GM21717 (cell line): ENCODE measurements around the gene PRKCE.

ENCODE experiments used
- ATAC-seq: cut with Tn5 transposase; IDR thresholded peaks from one replicate; pipeline ENCODE4 v1.9.1; 2021; ENCODE audit warnings: mild to moderate bottlenecking, moderate library complexity; ENCODE audit not compliant: unreplicated experiment

PRKCE gene

GRCh38 chr2:45774688-45775244 is 123.3 kb downstream of the PRKCE start:
- no peak for ATAC-seq

DNA sequence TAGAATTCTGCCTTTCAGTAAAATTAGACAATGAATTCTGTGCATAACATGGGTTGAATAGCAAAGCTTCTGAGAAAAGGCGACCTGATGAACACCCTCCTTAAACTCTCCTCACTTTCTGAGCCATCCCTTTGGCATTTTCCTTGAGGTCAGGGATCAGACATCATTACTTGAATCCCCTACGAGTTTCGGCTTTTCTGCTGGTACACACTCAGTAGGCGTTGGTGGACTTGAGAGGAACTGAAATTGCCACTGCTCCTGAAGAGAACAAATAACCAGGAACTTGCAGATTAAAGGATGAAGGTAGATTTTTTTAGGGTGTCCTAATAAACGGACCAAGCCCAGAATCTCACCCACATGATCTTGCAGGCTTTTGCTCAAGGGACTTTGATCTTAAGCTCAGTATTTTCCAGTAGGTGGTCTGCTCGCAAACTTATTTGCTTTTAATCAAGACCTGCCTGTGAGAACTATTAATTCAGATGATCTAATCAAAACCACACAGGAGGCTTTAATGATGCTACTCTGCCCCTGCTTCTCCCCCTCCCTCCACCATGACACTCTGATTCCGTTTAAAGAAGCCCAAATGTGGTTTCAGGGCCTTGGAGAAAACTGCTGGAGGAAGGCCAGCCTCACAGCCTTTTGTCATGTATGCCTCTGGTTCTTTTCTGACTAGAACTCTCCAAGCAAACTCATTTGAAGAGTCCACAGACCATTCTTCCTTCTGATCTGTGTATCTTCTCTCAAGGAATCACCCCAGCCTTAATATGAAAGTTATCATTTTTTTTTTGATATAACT is 124.9 kb downstream of the PRKCE start:
- ATAC-seq, result no peak

DNA sequence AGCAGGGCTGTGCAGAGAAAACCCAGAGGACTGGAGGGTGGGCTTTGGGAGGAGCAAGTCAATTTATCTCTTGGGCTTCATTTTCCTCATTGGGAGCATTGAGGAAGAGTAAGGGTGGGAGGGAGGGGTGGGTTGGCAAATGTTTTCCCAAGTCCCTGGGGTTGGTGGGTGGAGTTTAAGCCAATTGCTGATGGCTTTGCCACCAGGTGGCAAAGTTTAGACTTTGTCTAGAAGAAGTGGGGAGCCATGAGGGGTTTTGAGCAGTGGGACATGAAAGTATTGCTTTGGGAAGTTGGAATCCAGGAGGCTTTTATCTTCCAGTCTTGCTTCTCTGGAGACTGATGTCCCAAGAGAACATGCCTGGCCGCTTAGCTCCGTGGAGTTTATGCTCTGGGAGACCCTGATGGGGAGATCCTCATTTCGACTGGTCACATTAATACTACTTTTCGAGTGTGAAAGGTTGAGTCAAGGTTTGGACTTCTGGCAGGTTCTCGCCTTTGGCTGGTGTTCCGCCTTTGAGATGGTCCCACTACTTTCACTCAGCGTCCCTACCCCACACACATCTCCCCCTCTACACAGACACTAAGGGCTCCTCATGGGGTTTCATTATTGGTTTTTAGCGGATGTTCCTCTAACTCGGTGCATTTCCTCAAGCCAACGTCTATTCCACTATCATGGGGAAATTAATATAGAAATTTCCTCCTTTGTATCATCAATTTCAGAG is 126.7 kb downstream of the PRKCE start:
- ATAC-seq, result no peak

- ATAC-seq, result peak; percentile 56
Measured at GRCh38 chr2:45778720-45779171, 127.3 kb downstream of the PRKCE start.

DNA sequence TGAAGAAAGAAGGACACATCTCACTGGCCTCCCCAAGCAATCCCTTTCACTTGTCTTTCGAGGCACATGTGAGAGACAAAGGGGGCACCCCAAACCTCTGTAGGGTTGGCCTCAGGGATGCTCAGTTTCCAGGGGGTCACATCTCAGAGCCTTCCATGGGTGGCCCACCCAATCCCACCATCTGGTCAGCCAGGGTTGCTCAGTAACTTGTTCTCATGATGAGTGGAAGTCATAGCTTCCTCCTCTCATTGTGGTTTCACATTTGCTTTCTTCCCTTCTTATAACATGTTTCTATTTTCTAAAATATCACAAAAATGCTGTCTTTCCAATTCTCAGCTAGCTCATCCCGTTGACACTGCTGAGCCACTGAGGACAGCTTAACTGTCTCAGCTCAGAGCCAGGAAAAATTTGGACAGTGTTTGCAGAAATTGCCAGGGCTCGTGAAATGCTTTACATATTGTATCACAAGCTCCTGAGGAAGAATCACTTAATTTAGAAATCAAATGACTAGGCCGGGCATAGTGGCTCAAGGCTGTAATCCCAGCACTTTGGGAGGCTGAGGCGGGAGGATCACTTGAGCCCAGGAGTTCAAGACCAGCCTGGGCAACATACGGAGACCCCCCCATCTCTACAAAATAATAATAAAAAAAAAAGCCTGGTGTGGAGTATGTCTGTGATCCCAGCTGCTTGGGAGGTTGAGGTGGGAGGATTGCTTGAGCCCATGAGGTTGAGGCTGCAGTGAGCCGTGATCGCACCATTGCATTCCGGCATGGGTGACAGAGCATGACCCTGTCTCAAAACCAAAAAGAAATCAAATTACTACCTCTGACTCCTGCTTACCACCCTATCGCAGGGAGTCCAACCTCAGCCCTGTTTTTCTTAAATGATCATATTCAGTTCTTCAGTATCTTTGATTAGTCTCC is 129.3 kb downstream of the PRKCE start:
- no peak for ATAC-seq

DNA sequence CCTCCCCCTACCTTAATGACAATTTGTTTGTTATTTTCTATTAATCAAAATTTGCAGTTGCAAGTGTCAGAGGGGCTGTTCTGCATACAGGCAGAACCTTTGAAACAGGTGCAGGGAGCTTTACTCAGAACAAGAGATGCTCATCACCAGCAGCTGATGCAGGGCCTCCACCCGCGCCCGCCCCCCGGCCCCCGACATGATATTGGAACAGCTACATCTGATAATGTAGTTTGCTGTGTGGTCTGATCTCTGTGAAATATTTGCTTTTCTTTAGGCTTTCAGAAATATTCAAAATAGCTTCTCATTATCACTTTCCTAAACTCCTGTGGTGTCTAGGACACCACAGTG is 130.0 kb downstream of the PRKCE start:
- no peak for ATAC-seq

DNA sequence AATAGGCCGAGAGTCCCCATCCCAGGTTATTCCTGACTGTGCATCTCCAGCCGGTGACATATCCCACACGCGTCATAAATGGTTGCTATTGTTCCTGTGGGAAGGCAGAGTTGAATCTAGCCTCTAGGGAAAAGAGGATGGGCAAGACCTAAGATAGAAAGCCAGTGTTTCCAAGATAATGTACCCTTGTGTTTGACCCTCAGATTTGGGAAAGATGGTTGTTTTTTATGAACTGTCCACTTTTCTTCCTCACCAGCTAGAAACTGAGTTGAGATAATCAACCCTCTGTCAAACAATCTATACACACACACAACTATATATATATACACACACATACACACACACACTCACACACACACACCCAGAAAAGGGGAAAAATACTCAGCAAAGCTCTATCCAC is 131.0 kb downstream of the PRKCE start:
- ATAC-seq, result no peak

DNA sequence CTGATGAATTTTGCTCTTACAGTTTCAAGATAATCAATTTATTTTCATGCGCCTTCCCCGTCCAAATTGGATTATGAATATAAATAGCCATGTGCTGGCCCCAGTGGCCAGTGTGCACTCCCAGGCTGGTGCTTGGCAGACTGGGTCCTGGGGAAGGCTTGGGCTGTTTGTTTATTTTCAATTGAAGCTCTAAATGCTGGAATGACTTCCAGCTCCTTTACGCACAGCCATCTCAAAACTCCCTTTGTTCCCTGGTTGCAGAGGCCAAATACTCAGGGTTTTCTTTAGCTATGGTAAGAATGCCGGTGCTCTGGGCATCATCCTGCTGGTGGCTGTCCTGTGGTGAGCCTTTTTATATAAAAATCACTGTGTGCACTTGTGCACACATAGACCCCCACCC is 131.5 kb downstream of the PRKCE start:
- ATAC-seq, result no peak

- ATAC-seq, result no peak
Measured at GRCh38 chr2:45786030-45786835, 134.8 kb downstream of the PRKCE start.

- ATAC-seq, result no peak
Measured at GRCh38 chr2:45786836-45787357, 135.4 kb downstream of the PRKCE start.

- ATAC-seq, result no peak
Measured at GRCh38 chr2:45788401-45788800, 136.9 kb downstream of the PRKCE start.

DNA sequence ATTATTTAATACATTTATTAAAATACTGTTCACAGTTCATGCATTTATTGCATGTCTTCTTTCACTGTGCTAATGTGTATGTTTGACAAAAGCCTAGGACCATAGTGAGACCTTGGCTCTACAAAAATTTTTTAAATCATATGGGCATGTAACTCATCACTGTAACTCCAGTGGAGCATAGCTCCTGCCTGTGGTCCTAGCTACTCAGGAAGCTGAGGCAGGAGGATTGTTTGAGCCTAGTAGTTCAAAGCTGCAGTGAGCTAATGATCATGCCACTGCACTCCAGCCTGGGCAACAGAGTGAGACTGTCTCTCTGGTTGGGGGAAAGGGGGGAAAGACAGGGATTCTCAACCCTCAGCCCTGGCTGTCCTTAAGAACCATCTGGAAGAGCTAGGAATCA is 137.8 kb downstream of the PRKCE start:
- no peak for ATAC-seq

- ATAC-seq, result no peak
Measured at GRCh38 chr2:45789961-45790723, 138.7 kb downstream of the PRKCE start.

DNA sequence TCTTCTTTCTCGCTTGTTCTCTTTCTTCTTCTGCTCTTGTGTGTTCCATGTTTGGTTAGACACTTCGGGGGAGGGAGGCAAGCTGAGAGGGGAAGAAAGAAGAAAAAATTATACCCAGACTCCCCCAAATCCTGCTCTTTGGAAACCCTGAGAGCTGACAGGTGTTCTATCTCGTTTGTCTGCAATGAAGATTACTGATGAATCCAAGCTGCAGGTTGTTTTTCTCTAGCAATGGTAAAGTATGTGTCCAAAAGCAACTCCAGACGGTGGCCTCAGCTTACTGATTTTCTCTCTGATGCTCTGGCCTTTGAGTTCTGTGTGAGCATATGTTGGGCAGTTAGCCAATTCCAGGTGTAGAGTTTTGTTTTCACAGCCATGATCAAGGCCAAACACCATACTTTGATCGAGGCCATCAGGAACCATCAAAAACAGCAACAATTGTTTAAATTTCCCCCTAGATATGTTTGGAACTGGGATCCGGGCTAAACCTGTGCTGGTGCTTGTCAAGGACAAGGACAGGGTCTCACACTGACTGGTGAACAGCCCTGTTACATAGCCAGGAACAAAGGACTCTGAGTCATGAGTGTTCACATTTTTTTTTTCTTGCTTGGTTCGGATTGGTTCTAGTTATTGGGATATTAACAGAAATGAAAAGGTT is 142.0 kb downstream of the PRKCE start:
- ATAC-seq, result no peak

- ATAC-seq, result no peak
Measured at GRCh38 chr2:45794134-45794617, 142.7 kb downstream of the PRKCE start.

- no peak for ATAC-seq
Measured at GRCh38 chr2:45796500-45796899, 145.0 kb downstream of the PRKCE start.

DNA sequence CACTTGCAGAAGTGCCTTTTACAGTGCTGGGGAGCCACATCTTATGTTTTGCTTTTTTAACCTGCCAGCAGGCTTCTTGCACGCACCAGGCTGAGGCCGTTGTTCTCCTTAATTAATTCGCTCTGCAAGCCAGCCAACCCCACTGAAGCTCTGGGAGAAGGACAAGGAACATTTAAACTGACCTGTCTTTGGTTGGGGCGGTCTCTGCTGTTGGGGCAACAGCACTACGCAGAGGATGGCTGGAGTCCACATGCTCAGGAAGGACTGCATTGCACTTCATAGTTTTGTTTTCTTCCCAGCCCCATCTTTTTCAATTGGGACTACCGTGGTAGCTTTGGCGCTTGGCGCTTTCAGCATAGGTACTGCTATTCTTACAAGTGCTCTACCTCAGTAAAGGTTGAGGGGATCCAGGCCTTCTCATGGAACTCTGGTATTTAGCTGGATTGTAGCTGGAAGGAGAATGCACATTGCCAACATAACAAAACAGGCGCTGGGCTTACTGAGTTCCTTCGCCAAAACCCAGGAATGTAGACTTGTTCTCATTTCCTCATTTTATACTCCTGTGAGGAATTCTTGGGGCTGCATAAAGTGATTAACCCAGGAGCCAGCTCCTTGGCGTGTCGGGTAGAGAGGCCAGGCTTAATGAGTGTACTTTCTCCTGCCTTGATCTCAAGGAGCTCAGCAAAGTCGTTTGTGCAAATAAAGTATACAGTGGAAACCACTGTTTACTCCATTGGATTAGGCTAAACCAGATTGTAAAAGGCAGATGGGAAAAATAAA is 146.2 kb downstream of the PRKCE start:
- no peak for ATAC-seq
